ENCODE measurements around the gene OR4D1. TPM values are rescaled to one million over a fixed set of nuclear protein-coding genes. Genes with fewer than 3 reads are reported as not detected.

Gene OR4D1
- total RNA-seq, 2 experiments from 2014 or later = 0.21 to 0.40 TPM

DNA sequence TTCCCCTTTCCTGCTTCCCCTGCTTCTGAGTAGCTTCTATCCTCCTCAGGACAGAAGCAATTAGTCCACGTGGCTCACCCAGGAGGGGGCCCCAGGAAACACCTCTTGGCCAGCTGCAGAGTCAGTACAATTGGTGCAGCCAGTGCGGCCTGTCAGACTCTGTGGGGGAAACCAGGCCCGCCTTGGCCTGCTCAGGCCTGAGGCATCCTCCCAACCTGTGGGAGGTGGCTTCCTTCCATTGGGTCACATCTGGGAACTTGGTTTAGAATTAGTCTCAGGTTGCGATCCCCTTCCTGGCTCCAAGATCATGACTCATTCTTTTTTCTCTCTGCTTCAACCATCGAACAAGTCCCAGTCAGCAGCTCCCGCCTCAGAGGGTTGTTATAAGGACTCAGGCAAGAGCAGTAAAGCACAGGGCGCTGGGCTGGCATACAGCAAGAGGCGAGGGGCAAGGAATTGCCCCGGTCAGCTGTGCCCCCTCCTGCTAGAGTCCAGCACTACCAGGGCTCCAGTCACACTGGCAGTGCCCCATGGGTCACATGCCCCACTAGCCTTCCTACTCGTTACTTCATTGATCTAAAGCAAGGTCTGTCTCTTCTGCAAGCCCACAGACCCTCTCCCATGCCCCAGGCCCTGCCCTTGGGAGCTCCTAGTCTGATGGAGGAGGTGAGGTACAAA is 36.3 kb downstream of the OR4D1 start:
- no peak overlapping the region for H3K27ac Mint-ChIP-seq
- H3K27me3 Mint-ChIP-seq (ENCODE audit: low read depth) = no peaks in the 10 kb centered on the region
- no peak overlapping the region for H3K4me3 Mint-ChIP-seq
- no peaks in the 10 kb centered on the region for H3K36me3 Mint-ChIP-seq (ENCODE audit: low read depth)
- CTCF ChIA-PET = no interaction called here
- H3K9me3 Mint-ChIP-seq = no peaks in the 10 kb centered on the region
- no peak for DNase-seq
- intact Hi-C loops (cut with micrococcal nuclease) = no loop called here
- H3K4me1 Mint-ChIP-seq (ENCODE audit: low read depth) = no peaks in the 10 kb centered on the region

- CTCF ChIA-PET = interaction anchor here (0.6 to 1.1 kb wide), 3 partner anchors 12 to 213 kb away, joined by 3 to 4 read pairs (median 4); no protein-coding TSS in a partner anchor
- Mint-ChIP-seq H3K36me3 (ENCODE audit: low read depth) (no peaks in the 10 kb centered on the region), H3K27ac (no peak overlapping the region), H3K27me3 (ENCODE audit: low read depth) (no peaks in the 10 kb centered on the region), H3K4me3 (no peak overlapping the region), H3K9me3 (no peaks in the 10 kb centered on the region), H3K4me1 (ENCODE audit: low read depth) (no peaks in the 10 kb centered on the region)
- no peak for DNase-seq
- intact Hi-C loops (cut with micrococcal nuclease) = no loop called here
Measured at GRCh38 chr17:58184986-58185761, 37.0 kb downstream of the OR4D1 start.

GRCh38 chr17:58186591-58186990 is 38.4 kb downstream of the OR4D1 start:
- CTCF ChIA-PET = no interaction called here
- no peaks in the 10 kb centered on the region for H3K36me3 Mint-ChIP-seq (ENCODE audit: low read depth)
- H3K4me1 Mint-ChIP-seq (ENCODE audit: low read depth) = no peaks in the 10 kb centered on the region
- H3K9me3 Mint-ChIP-seq = no peaks in the 10 kb centered on the region
- no peak overlapping the region for H3K27ac Mint-ChIP-seq
- no peaks in the 10 kb centered on the region for H3K27me3 Mint-ChIP-seq (ENCODE audit: low read depth)
- DNase-seq = no peak
- H3K4me3 Mint-ChIP-seq = no peak overlapping the region
- intact Hi-C loops (cut with micrococcal nuclease) = no loop called here

DNA sequence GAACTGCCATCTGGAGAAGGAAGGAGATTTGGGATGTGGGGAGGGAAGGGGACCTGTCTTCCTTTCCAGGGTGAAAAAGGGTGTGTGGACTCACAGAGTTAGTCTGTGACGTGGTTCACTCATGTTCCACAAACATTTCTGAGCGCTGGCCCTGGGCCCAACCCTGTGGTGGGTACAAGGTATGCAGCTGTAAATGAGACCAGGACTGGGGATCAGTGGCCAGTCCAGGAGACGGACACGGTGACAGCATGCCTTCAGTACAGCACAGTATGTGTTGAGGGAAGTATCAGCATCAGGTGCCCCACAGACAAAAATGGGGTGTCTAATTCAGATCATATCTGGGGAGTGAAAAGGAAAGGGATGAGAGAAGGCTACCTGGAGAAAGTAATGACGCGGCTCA is 38.9 kb downstream of the OR4D1 start:
- DNase-seq = no peak
- intact Hi-C loops (cut with micrococcal nuclease) = no loop called here
- Mint-ChIP-seq H3K27ac (no peak overlapping the region), H3K4me3 (no peak overlapping the region), H3K27me3 (ENCODE audit: low read depth) (no peaks in the 10 kb centered on the region), H3K4me1 (ENCODE audit: low read depth) (no peaks in the 10 kb centered on the region), H3K36me3 (ENCODE audit: low read depth) (no peaks in the 10 kb centered on the region), H3K9me3 (no peaks in the 10 kb centered on the region)
- CTCF ChIA-PET = no interaction called here

DNA sequence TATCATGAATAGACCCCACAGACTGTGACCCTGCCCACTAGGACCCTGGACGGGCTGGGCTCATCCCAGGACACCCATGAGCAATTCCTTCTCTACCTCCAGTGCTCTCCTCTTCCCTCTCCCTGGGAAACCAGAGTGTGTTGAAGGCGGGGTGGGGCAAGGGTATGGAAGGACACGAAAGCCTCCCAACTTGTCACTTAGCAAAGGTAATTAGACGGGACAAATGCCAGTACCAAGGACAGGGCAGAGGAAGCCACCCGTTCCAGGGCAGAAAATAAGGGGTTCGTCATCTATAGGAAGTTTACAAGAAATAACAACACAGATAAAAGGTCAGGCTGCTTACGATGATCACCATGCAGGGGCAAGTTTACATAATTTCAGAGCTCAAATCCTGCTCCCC is 39.5 kb downstream of the OR4D1 start:
- DNase-seq = no peak
- CTCF ChIA-PET = no interaction called here
- intact Hi-C loops (cut with micrococcal nuclease) = no loop called here
- no peak overlapping the region for H3K4me3 Mint-ChIP-seq
- H3K27me3 Mint-ChIP-seq (ENCODE audit: low read depth) = no peaks in the 10 kb centered on the region
- H3K9me3 Mint-ChIP-seq = no peaks in the 10 kb centered on the region
- no peaks in the 10 kb centered on the region for H3K36me3 Mint-ChIP-seq (ENCODE audit: low read depth)
- H3K27ac Mint-ChIP-seq = no peak overlapping the region
- H3K4me1 Mint-ChIP-seq (ENCODE audit: low read depth) = no peaks in the 10 kb centered on the region

DNA sequence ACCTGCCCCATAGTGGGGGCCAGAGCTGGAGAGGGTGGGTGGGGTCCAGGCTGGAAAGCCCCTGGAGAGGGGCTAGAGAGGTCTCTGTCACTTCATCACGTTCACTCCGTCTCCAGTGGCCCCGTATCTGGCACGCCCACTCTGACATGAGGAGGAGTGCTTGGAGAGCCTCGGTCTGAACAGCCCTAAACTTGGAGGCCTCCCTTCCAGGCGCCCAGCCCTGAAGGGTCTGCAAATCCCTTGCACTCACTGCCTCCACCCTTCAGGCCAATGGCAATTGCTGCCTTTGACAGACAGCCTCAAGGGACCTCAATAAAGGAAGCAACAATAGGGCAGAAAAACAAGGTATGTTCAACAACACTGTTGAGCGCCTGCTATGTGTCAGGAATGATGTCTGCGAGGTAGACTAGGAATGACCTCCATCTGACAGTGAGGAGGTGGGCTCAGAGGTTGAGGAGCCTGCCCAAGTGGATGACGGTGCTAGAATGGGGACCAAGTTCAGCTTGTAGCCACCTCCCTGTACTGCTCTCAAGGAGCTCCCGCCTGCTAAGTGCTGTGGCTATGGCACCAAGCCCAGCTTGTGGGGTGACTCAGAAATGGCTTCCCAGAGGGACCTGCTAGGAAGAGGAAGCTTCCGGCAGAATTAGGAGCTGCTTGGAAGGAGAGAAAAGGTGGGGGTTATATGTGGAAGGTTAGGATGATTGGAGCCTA is 41.4 kb downstream of the OR4D1 start:
- Mint-ChIP-seq H3K4me3 (no peak overlapping the region), H3K4me1 (ENCODE audit: low read depth) (no peaks in the 10 kb centered on the region), H3K27me3 (ENCODE audit: low read depth) (no peaks in the 10 kb centered on the region), H3K9me3 (no peaks in the 10 kb centered on the region), H3K36me3 (ENCODE audit: low read depth) (no peaks in the 10 kb centered on the region), H3K27ac (peak overlapping the region; percentile 36)
- intact Hi-C loops (cut with micrococcal nuclease) = no loop called here
- CTCF ChIA-PET = interaction anchor here (0.5 to 2.0 kb wide), 4 partner anchors 11 to 814 kb away, joined by 3 to 11 read pairs (median 4); no protein-coding TSS in a partner anchor
- DNase-seq = no peak

DNA sequence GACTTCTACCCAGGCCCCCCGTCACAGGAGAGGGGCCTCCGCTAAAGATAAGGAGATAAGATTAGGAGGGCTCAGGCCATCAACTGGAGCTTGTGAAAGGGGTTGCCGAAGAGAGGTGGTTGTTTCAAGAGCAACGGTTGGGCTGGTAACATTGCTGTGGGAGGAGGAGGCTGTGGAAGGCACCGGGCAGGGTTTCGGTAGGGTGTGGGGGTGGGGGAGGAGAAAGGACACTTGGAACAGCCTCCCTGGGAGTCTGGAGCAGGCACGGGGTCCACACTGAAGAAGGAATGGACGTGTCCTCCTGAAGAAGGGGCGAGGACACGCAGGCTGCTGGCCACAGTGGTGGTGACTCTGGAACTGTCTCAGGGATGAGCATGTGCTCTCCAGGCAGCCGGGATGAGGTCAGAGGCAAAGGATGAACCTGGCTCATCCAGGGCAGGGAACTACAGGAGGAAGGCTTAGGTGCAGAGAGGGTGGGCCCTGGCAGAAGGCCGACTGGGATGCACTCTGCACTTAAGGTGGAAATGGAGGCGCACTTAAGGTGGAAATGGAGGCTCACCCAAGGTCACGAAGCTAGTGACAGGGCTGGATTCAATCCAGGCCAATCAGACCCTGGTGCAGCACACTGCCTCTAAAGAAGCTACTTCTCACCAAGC is 43.2 kb downstream of the OR4D1 start:
- H3K36me3 Mint-ChIP-seq (ENCODE audit: low read depth) = no peaks in the 10 kb centered on the region
- no peak for DNase-seq
- no peak overlapping the region for H3K27ac Mint-ChIP-seq
- no peaks in the 10 kb centered on the region for H3K4me1 Mint-ChIP-seq (ENCODE audit: low read depth)
- no peaks in the 10 kb centered on the region for H3K9me3 Mint-ChIP-seq
- CTCF ChIA-PET = interaction anchor here (0.5 to 2.0 kb wide), 2 partner anchors 9 to 122 kb away, joined by 3 to 11 read pairs; no protein-coding TSS in a partner anchor
- intact Hi-C loops (cut with micrococcal nuclease) = no loop called here
- H3K27me3 Mint-ChIP-seq (ENCODE audit: low read depth) = no peaks in the 10 kb centered on the region
- H3K4me3 Mint-ChIP-seq = no peak overlapping the region

DNA sequence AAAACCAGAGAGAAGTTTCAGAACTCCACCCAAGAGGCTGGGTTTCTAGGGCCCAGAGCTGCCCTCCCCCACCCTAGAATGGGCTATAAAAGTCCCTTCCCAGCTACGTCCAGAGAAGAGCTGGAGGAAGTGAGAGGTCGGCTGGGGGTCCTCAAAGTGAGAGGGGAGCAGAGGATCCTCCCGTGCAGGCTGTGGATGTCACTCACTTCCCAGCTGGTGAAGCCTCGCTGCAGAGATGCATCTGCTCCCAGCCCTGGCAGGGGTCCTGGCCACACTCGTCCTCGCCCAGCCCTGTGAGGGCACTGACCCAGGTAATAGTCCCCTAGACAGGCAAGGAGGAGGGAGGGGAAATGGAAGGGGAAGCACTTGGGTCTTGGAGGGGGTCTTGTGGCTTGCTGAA is 44.4 kb downstream of the OR4D1 start, which contains the start of gene EPX:
Gene EPX, plus strand, starts transcription at position 115 of the 400 bp plus-strand sequence. Its CDS starts 121 bp downstream, at position 236.
- no peak within 1 kb of the TSS for H3K27ac Mint-ChIP-seq
- no peaks in the 10 kb centered on the region for H3K36me3 Mint-ChIP-seq (ENCODE audit: low read depth)
- DNase-seq = no peak
- no peaks in the 10 kb centered on the region for H3K27me3 Mint-ChIP-seq (ENCODE audit: low read depth)
- CTCF ChIA-PET = no interaction called here
- H3K9me3 Mint-ChIP-seq = no peaks in the 10 kb centered on the region
- no peak within 1 kb of the TSS for H3K4me3 Mint-ChIP-seq
- H3K4me1 Mint-ChIP-seq (ENCODE audit: low read depth) = no peaks in the 10 kb centered on the region
- intact Hi-C loops (cut with micrococcal nuclease) = no loop called here

GRCh38 chr17:58193641-58194255 is 45.6 kb downstream of the OR4D1 start:
- CTCF ChIA-PET = interaction anchor here (1.4 kb wide), 1 partner anchor 21 kb away, joined by 5 read pairs; no protein-coding TSS in a partner anchor
- H3K9me3 Mint-ChIP-seq = no peaks in the 10 kb centered on the region
- no peak overlapping the region for H3K27ac Mint-ChIP-seq
- no peak overlapping the region for H3K4me3 Mint-ChIP-seq
- no peaks in the 10 kb centered on the region for H3K36me3 Mint-ChIP-seq (ENCODE audit: low read depth)
- no peaks in the 10 kb centered on the region for H3K4me1 Mint-ChIP-seq (ENCODE audit: low read depth)
- DNase-seq = no peak
- no peaks in the 10 kb centered on the region for H3K27me3 Mint-ChIP-seq (ENCODE audit: low read depth)
- intact Hi-C loops (cut with micrococcal nuclease) = no loop called here

GRCh38 chr17:58195518-58196123 is 47.4 kb downstream of the OR4D1 start:
- no peaks in the 10 kb centered on the region for H3K9me3 Mint-ChIP-seq
- CTCF ChIA-PET = no interaction called here
- H3K27me3 Mint-ChIP-seq (ENCODE audit: low read depth) = no peaks in the 10 kb centered on the region
- intact Hi-C loops (cut with micrococcal nuclease) = no loop called here
- H3K27ac Mint-ChIP-seq = no peak overlapping the region
- no peak overlapping the region for H3K4me3 Mint-ChIP-seq
- no peaks in the 10 kb centered on the region for H3K36me3 Mint-ChIP-seq (ENCODE audit: low read depth)
- no peaks in the 10 kb centered on the region for H3K4me1 Mint-ChIP-seq (ENCODE audit: low read depth)
- no peak for DNase-seq

GRCh38 chr17:58196610-58197009 is 48.4 kb downstream of the OR4D1 start:
- DNase-seq = no peak
- CTCF ChIA-PET = no interaction called here
- intact Hi-C loops (cut with micrococcal nuclease) = no loop called here
- Mint-ChIP-seq H3K4me3 (no peak overlapping the region), H3K36me3 (ENCODE audit: low read depth) (no peaks in the 10 kb centered on the region), H3K27me3 (ENCODE audit: low read depth) (no peaks in the 10 kb centered on the region), H3K4me1 (ENCODE audit: low read depth) (no peaks in the 10 kb centered on the region), H3K27ac (no peak overlapping the region), H3K9me3 (no peaks in the 10 kb centered on the region)

Measured in activated naive CD4-positive, alpha-beta T cell treated with anti-CD3 and anti-CD28 coated beads for 36 hours (primary cell).